GM23248 (cell line): ENCODE results near the gene EVC. TPM values are rescaled to one million over a fixed set of nuclear protein-coding genes. Genes with fewer than 3 reads are reported as not detected.

Experiments used
- DNase-seq: peaks from one replicate; pipeline ENCODE4 v3.0.0-alpha.2; 2015
- H2AFZ ChIP-seq: fragments of 200-600 bp; sonication (generic); 2 replicates; pipeline ENCODE4 v1.6.1; 2016; ENCODE audit warnings: antibody characterized with exemption
- H3F3A ChIP-seq: fragments of 200-600 bp; sonication (generic); 2 replicates; pipeline ENCODE4 v1.6.1; 2016; ENCODE audit warnings: mild to moderate bottlenecking, antibody characterized with exemption, mixed run types; ENCODE audit not compliant: insufficient read depth
- H3K27ac ChIP-seq: fragments of 200-600 bp; sonication (generic); 2 replicates; pipeline ENCODE4 v1.5.1; 2016; ENCODE audit warnings: mild to moderate bottlenecking
- H3K27me3 ChIP-seq: fragments of 200-600 bp; sonication (generic); replicated peaks from 2 replicates; pipeline ENCODE4 v1.6.1; 2016; ENCODE audit warnings: mild to moderate bottlenecking; ENCODE audit not compliant: insufficient read depth
- H3K36me3 ChIP-seq: fragments of 200-600 bp; sonication (generic); 2 replicates; pipeline ENCODE4 v1.6.1; 2016; ENCODE audit warnings: low read depth, mild to moderate bottlenecking
- H3K4me1 ChIP-seq: fragments of 200-600 bp; sonication (generic); 2 replicates; pipeline ENCODE4 v1.6.1; 2016; ENCODE audit warnings: mild to moderate bottlenecking; ENCODE audit not compliant: insufficient read depth
- H3K4me2 ChIP-seq: fragments of 200-600 bp; sonication (generic); one replicate; pipeline ENCODE4 v1.6.1; 2016; ENCODE audit warnings: mild to moderate bottlenecking; ENCODE audit not compliant: unreplicated experiment
- H3K4me3 ChIP-seq: fragments of 200-600 bp; sonication (generic); 2 replicates; pipeline ENCODE4 v1.5.1; 2016; ENCODE audit warnings: mild to moderate bottlenecking
- H3K79me2 ChIP-seq: fragments of 200-600 bp; sonication (generic); 2 replicates; pipeline ENCODE4 v1.6.1; 2016; ENCODE audit warnings: mild to moderate bottlenecking; ENCODE audit not compliant: insufficient read depth
- H3K9ac ChIP-seq: fragments of 200-600 bp; sonication (generic); 2 replicates; pipeline ENCODE4 v1.6.1; 2016; ENCODE audit warnings: mild to moderate bottlenecking
- H3K9me2 ChIP-seq: fragments of 200-600 bp; sonication (generic); 2 replicates; pipeline ENCODE4 v1.6.1; 2016; ENCODE audit warnings: mixed run types, mild to moderate bottlenecking, moderate library complexity; ENCODE audit not compliant: insufficient read depth
- H3K9me3 ChIP-seq: fragments of 200-600 bp; sonication (generic); one replicate; pipeline ENCODE4 v1.6.1; 2017; ENCODE audit warnings: low read depth
- H4K20me1 ChIP-seq: fragments of 200-600 bp; sonication (generic); 2 replicates; pipeline ENCODE4 v1.6.0; 2016; ENCODE audit not compliant: insufficient read depth
- EZH2 ChIP-seq: fragments of 200-600 bp; sonication (generic); IDR thresholded peaks from 2 replicates; pipeline ENCODE4 v1.6.1; 2018; ENCODE audit warnings: antibody characterized with exemption, mild to moderate bottlenecking; ENCODE audit not compliant: insufficient read depth, poor library complexity, severe bottlenecking
- EZH2phosphoT487 ChIP-seq: fragments of 200-600 bp; sonication (generic); IDR thresholded peaks from 2 replicates; pipeline ENCODE4 v1.6.1; 2018; ENCODE audit warnings: antibody characterized with exemption, moderate library complexity, mild to moderate bottlenecking, low read depth; ENCODE audit not compliant: insufficient read depth
- WGBS, 2 experiments: methylation state at CpG; one replicate each; pipeline ENCODE4 v1.1.6; 2015 to 2017; ENCODE audit warnings: low lambda C conversion rate in 2 of 2, low coverage in 1 of 2; ENCODE audit errors: missing lambda C conversion rate in 2 of 2; 5-methylcytosine and 5-hydroxymethylcytosine counted together
- in situ Hi-C: fragments of 300-500 bp; cut with MboI; formaldehyde crosslinking; loops from 2 replicates; pipeline ENCODE4 v1.15.0; 2020
- polyA plus RNA-seq: library from polyadenylated mRNA; unstranded; fragments of >200 nt; fragmentation: Nextera tagmentation; extraction: Ambion mirVana; gene quantifications from 2 replicates; pipeline ENCODE4 v1.2.1, GENCODE V29; 2016
- total RNA-seq: library from RNA; depleted of rRNA; stranded (reverse); fragments of >200 nt; shearing (Covaris generic); gene quantifications from 2 replicates; pipeline ENCODE4 v1.2.3, GENCODE V29; 2014

EVC gene
- total and polyA plus RNA-seq, 2 experiments from 2014 or later, result 4.0 to 56.2 TPM

- no peaks in the 10 kb centered on the region for H3K27me3 ChIP-seq
- no peak for DNase-seq
- no peak for TF ChIP-seq EZH2phosphoT487
- TF ChIP-seq EZH2, result no peak
- in situ Hi-C loops, result no loop called here
- 94 to 99% methylated on average over 2 of the region's 2 CpGs for WGBS, 2 experiments
- H3K4me1 ChIP-seq, result peaks cover 14% of the 10 kb centered on the region
- no peak overlapping the region for H3K9ac ChIP-seq
- H4K20me1 ChIP-seq, result no peaks in the 10 kb centered on the region
- H3K4me3 ChIP-seq, result no peak overlapping the region
- H3K79me2 ChIP-seq, result 0 out of 2 replicates have a peak, but pooled peaks cover 9% of the 10 kb centered on the region
- peaks cover 58% of the 10 kb centered on the region for H3K36me3 ChIP-seq
- H3K9me2 ChIP-seq, result no peaks in the 10 kb centered on the region
- H3K4me2 ChIP-seq, result no peak overlapping the region
- no peak overlapping the region for H2AFZ ChIP-seq
- H3F3A ChIP-seq, result peaks cover 35% of the 10 kb centered on the region
- no peaks in the 10 kb centered on the region for H3K9me3 ChIP-seq
- no peak overlapping the region for H3K27ac ChIP-seq
Observed at GRCh38 chr4:5742968-5743367, 32.0 kb downstream of the EVC start.

GRCh38 chr4:5746250-5746649, 35.2 kb downstream of the EVC start:
- no peak overlapping the region for H3K9ac ChIP-seq
- no peaks in the 10 kb centered on the region for H3K9me2 ChIP-seq
- H2AFZ ChIP-seq, result no peak overlapping the region
- H3K36me3 ChIP-seq, result peaks cover 49% of the 10 kb centered on the region
- H3K4me2 ChIP-seq, result no peak overlapping the region
- in situ Hi-C loops, result no loop called here
- peaks cover 32% of the 10 kb centered on the region for H3K4me1 ChIP-seq
- H3K27me3 ChIP-seq, result no peaks in the 10 kb centered on the region
- peaks cover 54% of the 10 kb centered on the region for H3F3A ChIP-seq
- 98% methylated on average over 5 of the region's 5 CpGs for WGBS, 2 experiments
- TF ChIP-seq EZH2 (no peak), EZH2phosphoT487 (no peak)
- no peak for DNase-seq
- no peak overlapping the region; the same call in 1 of the 2 replicates for H3K27ac ChIP-seq
- no peaks in the 10 kb centered on the region for H3K79me2 ChIP-seq
- no peaks in the 10 kb centered on the region for H4K20me1 ChIP-seq
- no peak overlapping the region for H3K4me3 ChIP-seq
- no peaks in the 10 kb centered on the region for H3K9me3 ChIP-seq

DNA sequence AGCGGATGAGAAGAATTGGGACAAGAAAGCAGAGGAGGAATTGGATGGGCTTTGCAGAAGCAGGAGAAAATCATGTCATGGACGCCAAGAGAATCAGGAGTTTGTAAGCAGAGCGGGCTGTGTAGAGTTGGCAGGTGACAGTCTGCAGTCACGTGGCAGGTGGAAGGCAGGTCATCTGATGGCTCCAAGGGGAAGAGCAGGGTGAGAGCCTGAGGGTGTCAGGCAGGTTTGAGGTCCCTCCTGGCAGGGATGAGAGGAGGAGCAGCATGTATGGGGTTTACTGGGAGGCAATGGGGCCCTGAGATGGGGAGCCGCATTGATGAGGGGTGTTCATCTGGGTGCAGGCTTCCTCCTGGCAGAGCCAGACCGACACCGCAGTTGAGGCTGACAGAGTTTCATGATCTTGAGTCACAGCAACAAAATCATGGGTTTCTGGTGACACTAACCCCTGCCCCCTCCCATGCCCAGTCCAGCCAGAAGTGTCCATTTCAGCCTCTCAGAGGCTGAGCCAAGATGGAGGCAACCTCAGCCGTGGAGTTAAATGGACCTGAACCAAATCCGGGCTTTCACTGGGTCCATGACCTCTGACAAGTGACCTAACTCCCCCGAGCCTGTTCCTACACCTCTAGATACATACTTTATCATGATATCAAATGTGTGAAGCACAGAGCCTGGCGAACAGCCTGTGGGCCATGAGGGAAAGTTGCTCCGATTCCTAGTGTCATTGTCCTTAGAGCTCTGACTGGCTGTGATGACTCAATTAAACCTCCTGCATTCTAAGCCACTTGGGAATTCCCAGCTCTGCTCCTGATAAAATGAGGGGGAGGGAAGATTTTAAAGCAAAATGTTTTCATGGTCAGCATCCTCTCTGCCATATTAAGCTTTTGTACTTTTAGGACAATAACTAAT, 36.1 kb downstream of the EVC start:
- DNase-seq, result peak; percentile 82
- Histone ChIP-seq H3K36me3 (peaks cover 41% of the 10 kb centered on the region), H3K4me3 (peak overlapping the region; percentile 55), H4K20me1 (no peaks in the 10 kb centered on the region), H2AFZ (no peak overlapping the region; the same call in 1 of the 2 replicates), H3K4me2 (peak overlapping the region; percentile 65), H3K79me2 (no peaks in the 10 kb centered on the region), H3F3A (peaks cover 57% of the 10 kb centered on the region), H3K9me3 (no peaks in the 10 kb centered on the region), H3K9me2 (no peaks in the 10 kb centered on the region), H3K4me1 (peaks cover 35% of the 10 kb centered on the region), H3K27me3 (no peaks in the 10 kb centered on the region), H3K9ac (peak overlapping the region; percentile 69), H3K27ac (peak overlapping the region; percentile 94)
- TF ChIP-seq EZH2phosphoT487 (no peak), EZH2 (no peak)
- WGBS, 2 experiments, result 63 to 67% methylated on average over 11 to 12 of the region's 12 CpGs
- in situ Hi-C loops, result no loop called here

DNA sequence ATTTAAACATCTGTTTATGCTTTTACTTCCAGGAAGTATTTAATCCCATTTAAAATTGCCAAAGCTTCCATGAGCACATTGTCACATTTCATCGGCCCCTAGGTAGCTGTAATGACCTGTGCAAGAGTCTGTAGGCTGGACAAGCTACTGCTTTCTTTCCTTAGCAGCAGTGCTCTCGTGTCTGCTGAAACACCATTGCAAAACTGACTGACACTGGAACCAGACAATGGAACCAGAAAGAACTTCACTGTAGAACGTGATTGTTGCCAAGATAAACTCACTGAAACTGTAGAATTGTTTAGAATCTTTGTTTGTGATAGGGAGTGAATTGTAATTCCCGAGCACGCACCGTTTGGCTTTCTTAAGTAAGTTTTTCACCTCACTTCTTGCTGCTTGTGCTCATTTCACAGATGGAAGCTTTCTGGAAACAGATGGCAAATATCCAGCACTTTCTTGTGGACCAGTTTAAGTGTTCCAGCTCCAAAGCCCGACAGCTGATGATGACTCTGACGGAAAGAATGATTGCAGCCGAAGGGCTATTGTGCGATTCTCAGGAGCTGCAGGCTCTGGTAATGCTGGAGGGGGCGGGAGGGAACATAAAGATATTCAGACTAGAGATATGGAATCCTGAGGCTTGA, 36.9 kb downstream of the EVC start:
- Histone ChIP-seq H3K9me2 (no peaks in the 10 kb centered on the region), H3K27ac (peak overlapping the region; percentile 94), H3K36me3 (peaks cover 33% of the 10 kb centered on the region), H4K20me1 (no peaks in the 10 kb centered on the region), H2AFZ (no peak overlapping the region; the same call in 1 of the 2 replicates), H3K4me3 (peak overlapping the region; percentile 55), H3K79me2 (no peaks in the 10 kb centered on the region), H3K27me3 (no peaks in the 10 kb centered on the region), H3K4me1 (peaks cover 35% of the 10 kb centered on the region), H3K4me2 (peak overlapping the region; percentile 65), H3K9ac (peak overlapping the region; percentile 69), H3F3A (peaks cover 57% of the 10 kb centered on the region), H3K9me3 (no peaks in the 10 kb centered on the region)
- no peak for TF ChIP-seq EZH2phosphoT487
- TF ChIP-seq EZH2, result no peak
- peak; percentile 97 for DNase-seq
- in situ Hi-C loops, result no loop called here
- 8 to 11% methylated on average over 11 of the region's 11 CpGs for WGBS, 2 experiments
